ENCODE results near the gene CR1.
"Not testable (repeated sequence)": the region's sequence is repeated elsewhere in the genome, so short reads cannot be mapped to it uniquely, and the experiment has no call there.

CR1 gene

GRCh38 chr1:207603777-207604176 is 107.8 kb downstream of the CR1 start:
- DNase-seq, result no peak

DNA sequence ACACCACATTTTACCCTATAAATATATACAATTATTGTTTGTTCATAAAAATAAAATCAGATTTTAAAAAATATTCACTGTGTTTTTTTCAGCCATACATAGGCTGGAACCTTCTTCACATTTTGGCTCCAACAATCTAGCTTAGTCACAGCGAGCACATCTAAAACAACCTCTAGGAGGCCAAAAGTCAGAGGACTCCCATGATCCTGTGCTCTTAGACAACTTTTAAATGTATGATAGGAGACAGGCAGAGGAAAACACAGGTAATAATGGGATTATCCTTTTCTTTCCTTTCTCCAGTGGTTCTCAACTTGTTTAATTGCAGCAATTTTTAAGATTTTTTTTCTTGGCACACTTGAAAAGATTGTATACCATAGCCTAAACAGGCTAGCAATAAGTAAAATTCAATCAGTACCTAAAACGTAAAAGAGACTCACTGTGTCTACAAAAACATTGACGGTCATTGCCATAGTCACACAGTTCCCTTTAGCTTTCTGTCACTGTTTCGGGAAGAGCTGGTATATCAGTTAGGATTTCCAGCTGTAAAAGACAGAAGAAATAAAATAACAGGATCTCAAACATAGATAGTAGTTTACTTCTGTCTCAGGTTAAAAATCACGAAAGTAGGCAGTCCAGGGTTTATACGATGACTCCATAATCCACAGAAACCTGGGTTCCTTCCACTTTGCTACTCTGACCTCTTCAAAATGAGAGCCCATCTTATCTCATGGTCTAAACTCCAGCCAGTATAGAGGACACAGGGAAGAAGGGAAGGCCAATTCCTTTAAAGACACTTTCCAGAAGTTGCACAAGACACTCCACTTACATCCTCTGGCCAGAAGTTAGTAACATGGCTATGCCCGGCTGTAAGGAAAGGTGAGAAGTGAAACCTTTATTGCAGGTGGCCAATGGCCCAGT is 109.7 kb downstream of the CR1 start:
- DNase-seq, result no peak

DNA sequence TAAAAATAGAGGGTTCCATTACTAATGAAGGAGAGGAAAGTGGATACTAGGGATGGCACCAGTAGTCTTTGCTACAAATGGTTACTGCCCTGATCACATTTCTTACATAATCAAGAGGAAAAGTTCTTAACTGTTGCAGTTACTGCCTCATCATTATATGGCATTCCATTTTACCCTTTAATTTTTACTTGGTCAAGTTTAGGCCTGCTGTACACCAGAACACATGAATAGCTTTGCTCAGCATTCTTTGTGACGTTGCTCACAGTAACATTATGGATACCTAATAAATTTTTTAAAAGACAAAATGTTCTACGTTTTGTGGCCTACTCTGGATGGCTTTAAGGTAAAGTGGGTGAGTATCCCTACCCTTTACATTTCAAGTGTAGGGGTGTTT is 110.4 kb downstream of the CR1 start:
- no peak for DNase-seq

GRCh38 chr1:207612762-207613161 is 116.8 kb downstream of the CR1 start:
- DNase-seq, result no peak

DNA sequence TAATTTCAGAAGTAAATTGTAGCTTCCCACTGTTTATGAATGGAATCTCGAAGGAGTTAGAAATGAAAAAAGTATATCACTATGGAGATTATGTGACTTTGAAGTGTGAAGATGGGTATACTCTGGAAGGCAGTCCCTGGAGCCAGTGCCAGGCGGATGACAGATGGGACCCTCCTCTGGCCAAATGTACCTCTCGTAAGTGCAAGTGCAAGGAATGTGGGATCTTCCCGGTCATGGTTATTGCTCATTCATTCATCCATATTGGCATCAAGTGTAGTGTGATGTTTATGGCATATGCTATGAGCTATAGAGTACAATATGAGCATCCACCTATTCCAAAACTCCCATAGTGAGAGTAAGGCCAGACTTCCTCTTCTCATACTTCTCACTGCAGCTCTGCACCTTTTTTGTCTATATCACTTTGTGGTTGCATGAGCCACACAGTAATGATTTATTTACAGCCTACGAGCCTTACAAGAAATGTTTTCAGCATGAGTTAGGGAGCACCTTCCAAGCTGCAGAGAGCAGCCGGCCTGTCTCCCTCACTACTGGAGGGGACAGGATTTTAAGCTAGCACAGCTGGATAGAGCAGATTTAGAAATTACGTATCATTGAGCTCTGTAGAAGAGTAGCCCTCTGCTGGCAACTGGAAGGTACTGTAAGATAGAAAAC is 124.0 kb downstream of the CR1 start:
- peak; percentile 1 for DNase-seq

DNA sequence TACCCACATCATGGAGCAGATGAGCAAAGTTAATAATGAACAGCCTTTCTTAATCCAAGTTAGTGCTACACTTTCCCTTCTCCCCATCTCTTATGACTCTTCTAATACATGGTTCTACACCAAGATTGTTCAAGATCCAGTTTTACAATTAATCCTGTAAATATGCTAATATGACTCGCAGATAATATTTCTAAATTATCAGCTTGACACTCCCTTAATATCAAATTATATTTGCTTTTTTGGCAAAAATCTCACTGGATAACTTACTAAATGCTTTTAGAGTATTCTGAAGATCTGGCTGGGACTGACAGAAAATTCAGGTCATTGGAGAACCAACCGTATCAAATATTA is 124.6 kb downstream of the CR1 start:
- no peak for DNase-seq

GRCh38 chr1:207625504-207626071 is 129.6 kb downstream of the CR1 start:
- not testable (repeated sequence) for DNase-seq

DNA sequence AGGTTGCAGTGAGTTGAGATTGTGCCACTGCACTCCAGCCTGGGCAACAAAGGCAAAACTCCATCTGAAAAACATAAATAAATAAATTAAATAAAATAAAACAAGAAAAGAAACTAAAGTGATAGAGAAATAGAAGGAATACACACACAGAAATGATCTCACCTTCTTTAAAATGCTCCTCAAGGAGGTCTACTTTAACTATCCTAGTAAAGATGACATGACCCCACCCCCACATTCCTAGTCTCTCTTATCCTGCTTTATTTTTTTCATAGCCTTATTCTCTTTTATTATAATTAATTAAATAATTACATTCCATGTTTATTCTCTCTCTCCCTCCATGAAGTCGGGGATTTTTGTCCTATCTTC is 131.0 kb downstream of the CR1 start:
- no peak for DNase-seq

GRCh38 chr1:207627496-207627895 is 131.5 kb downstream of the CR1 start:
- no peak for DNase-seq

- no peak for DNase-seq
These were observed 132.8 kb downstream of the CR1 start for GRCh38 chr1:207628776-207629175.

GRCh38 chr1:207631137-207631536 is 135.2 kb downstream of the CR1 start:
- no peak for DNase-seq

DNA sequence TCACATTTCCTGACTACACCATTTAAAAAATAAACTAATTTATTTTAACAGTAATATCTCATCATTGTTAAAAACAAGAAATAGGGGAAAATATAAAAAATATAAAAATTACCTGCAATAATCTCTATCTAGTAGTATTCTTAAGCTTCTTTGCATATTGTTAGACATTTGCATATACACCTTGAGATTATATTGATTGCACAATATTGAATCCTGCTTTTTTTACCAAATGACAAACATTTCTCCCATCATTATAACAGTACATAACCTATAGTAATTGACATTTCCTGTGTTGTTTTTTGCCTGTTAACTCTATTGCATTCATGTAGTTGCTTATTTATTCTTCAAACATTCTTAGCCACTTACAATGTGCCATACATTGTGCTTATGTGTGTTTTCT is 137.3 kb downstream of the CR1 start:
- no peak for DNase-seq

DNA sequence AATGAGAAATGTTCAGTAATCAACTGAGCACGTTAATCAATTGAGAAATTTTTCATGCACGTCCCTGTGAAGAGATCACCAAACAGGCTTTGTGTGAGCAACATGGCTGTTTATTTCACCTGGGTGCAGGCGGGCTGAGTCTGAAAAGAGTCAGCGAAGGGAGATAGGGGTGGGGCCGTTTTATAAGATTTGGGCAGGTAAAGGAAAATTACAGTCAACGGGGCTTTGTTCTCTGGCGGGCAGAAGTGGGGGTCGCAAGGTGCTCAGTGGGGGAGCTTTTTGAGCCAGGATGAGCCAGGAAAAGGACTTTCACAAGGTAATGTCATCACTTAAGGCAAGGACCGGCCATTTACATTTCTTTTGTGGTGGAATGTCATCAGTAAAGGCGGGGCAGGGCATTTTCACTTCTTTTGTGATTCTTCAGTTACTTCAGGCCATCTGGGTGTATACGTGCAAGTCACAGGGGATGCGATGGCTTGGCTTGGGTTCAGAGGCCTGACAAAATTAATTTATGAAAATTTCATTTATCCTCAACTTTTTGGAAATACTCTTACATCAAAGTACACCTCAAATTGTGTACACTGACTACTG is 137.8 kb downstream of the CR1 start:
- not testable (repeated sequence) for DNase-seq

DNA sequence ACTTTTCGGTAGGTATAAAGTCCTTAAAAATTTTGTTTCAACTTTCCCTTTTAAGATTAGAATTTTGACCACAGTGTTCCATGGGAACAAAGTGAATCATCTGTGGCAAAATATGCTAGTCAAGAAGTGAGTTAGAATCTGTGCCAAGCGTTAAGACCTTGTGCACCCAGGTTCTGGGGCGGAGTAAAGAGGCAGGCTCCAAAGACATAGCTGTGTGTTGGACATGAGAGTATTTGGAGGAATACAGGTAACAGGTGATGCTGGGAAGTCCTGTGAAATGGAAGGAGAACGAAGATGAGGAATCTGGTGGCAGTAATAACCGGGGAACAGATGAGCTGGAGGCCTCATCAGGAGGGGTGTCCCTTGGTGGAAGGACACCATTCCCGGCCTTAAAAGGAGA is 138.3 kb downstream of the CR1 start:
- not testable (repeated sequence) for DNase-seq

GRCh38 chr1:207635569-207636186 is 139.7 kb downstream of the CR1 start:
- peak; percentile 26 for DNase-seq

GRCh38 chr1:207638487-207639145 is 142.7 kb downstream of the CR1 start:
- DNase-seq, result not testable (repeated sequence)

GRCh38 chr1:207639362-207639761 is 143.4 kb downstream of the CR1 start:
- DNase-seq, result not testable (repeated sequence)

- no peak for DNase-seq
These were observed 148.4 kb downstream of the CR1 start for GRCh38 chr1:207644166-207644851.

DNA sequence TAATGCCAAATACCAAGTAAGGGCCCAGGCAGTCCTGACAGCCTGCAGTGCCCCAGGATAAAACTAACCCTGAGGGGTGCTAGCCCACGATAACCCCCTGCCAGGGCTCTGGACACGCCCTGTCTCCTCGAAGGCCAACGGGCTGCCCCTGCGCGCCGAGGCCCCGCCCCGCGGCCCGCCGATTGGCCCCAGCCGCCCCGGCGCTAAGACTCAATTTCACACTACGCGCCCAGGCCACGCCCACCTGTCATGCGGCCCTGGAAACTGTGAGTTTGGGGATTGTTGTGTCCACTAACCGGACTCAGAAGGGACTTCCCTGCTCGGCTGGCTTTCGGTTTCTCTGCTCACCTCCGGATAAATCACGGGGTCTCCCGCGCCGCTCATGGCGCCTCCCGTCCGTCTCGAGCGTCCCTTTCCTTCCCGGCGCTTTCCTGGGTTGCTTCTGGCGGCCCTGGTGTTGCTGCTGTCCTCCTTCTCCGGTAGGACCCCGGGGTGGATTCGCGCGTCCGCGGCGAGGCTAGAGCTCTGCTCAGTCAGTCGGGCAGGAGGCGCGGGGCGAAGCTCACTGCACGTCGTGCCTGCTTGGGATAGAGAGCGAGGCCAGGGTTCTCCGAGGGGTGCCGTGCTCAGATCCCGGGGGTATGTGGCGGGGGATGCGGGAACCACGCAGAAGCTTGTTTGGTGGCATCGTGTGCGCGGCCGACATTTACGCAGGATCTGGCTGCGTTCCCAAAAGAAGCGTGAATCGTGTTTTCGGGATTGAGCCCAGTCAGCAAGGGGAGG is 149.1 kb downstream of the CR1 start, which contains the start of gene CR1L:
Gene CR1L, plus strand, starts transcription at position 282 of the 783 bp plus-strand sequence. Its CDS starts 101 bp downstream, at position 383.
- peak; percentile 57 for DNase-seq

- DNase-seq, result no peak
These were observed 149.7 kb downstream of the CR1 start for GRCh38 chr1:207645635-207646081.

GRCh38 chr1:207646171-207646570 is 150.2 kb downstream of the CR1 start:
- no peak for DNase-seq

Data from NCI-H2029 (cell line).